PC-3 (cell line): ENCODE results near the gene DDO.

Source experiments
- CTCF ChIP-seq: fragments of 300-600 bp; sonication (generic); conservative IDR thresholded peaks from 2 replicates; pipeline ENCODE4 v1.5.1; 2017; ENCODE audit warnings: antibody characterized with exemption, low read depth, mild to moderate bottlenecking, low read length
- EZH2 ChIP-seq: fragments of 300-600 bp; sonication (generic); IDR thresholded peaks from one replicate; pipeline ENCODE4 v1.6.1; 2017; ENCODE audit warnings: antibody characterized with exemption, mild to moderate bottlenecking, low read length; ENCODE audit not compliant: unreplicated experiment

GRCh38 chr6:110449541-110449895, 34.1 kb upstream of the DDO start:
- TF ChIP-seq CTCF (no peak), EZH2 (no peak)
